SHP77 treated with DMSO at 0.1 percent for 48 hours (cell line): ENCODE data around the gene SEMA3B.
A peak's percentile ranks its signal among the peaks of the same experiment; 100 is the strongest.
"Not testable (repeated sequence)": the region's sequence is repeated elsewhere in the genome, so short reads cannot be mapped to it uniquely, and the experiment has no call there.

Experiments used
- DNase-seq: peaks from one replicate; lab custom pipeline; 2025; lab: John Stamatoyannopoulos, UW

Gene SEMA3B

DNA sequence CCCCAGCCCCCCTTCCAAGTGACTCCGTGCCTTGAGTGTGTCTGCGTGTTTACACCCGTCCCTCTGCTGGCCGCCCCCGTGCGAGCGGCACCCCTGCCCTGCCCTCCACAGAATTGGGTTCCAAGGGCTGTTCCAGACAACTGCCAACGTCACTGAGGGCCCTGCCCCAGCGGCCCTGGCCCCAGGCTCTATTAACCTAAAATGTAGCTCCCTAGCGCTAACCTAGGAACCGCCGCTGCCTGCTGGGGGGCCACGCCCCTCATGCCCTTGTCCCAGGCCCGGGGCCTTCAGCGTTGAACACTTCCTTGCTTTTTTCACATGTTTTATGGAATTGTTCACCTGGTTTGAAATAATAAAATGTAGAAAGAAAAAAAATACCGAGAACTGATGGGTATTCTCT is 10.0 kb upstream of the SEMA3B start:
- DNase-seq = no peak

DNA sequence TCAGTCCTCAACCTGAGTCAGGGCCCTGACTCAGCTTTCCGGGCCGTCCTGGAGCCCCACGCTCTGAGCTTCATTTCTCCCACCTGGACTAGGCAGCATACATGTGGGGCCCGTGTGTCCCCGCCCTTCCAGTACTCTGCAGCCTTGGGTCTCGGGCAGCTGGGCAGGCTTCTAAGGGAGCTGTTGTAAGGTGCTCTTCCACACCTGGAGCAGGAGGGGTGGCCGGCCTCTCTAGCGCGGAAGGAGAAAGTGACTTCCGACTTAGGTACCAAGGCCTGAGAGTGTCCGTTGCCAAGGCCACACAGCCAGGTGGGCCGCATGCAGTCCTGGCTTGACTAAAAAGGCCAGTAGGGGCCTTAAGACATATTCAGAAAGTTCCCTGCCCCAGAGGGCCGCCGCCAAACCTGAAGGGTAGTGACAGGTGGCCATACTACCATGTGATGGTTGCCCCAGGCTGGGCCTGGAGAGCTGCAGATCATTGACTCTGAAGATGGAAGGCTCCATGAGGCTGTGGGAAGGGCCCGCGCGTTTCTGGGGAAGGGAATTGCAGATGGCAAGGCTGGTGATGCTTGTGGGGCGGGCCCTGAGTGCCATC is 9.4 kb upstream of the SEMA3B start:
- DNase-seq = no peak

DNA sequence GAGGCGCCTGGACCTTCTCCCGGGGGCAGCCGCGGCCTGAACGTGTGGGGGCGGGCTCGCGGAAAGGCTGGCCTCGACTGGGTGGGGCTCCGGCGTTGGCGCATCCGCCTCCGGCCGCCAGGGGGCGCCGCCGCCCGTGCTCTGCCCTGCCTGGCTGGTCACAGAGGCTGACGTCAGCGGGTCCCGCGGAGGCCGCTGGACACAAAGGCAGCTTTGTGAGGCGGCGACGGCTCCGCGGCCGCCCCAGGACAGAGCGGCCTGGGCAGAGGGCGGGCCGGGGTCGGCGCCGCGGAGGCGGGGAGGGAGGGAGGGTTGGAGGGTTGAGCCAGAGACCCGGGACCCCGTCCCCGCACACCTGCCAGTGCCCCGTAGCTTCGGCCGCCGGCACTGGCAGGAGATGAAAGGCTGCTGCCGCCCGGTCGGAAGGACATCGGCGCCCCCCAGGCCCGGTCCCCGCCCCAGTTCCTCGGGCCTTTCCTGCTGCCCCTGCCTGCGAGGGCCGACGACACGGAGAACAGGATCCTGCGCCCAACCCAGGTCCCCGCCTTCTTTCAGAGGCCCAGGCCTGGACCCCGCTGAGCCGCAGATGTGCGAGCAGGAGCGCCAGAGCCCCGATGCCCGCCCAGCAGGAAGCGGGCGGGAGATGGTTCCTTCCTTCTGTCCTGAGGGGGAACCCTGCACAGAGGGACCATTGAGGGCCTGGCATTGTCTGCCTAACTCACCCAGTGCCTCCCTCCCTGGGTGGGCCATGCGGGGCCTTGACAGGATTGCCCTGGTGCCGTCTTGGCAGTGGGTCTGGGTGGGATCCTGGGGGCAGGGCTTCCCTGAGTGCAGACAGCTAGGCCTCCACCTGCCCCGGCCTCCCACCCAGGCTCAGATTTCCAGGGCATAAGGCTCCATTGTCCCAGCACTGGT is 8.7 kb upstream of the SEMA3B start:
- DNase-seq = peak; percentile 47

DNA sequence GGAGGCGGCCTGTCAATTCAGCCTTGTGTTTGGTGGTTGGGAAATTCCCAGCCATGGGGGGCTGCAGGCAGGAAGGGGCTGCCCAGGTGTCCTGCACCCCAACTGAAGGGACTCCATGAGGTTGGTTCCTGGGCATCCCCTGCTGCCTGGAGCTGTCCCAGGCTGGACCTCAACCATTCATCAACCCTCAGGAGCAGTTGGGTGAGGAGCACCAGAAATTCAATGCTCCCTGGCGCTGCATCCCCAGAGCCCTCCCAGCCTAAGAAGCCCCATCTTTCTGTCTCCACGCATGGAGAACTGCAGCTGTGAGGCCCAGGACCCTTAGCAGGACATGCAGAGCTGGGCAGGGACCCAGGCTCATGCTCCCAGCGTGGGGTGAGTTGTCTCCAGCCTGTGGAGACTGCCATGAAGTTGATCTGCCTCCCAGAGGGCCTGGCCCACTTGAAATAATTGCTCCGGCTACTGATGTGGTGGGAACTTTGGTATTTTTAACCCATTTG is 8.0 kb upstream of the SEMA3B start:
- no peak for DNase-seq

GRCh38 chr3:50261505-50261904 is 7.4 kb upstream of the SEMA3B start:
- no peak for DNase-seq

DNA sequence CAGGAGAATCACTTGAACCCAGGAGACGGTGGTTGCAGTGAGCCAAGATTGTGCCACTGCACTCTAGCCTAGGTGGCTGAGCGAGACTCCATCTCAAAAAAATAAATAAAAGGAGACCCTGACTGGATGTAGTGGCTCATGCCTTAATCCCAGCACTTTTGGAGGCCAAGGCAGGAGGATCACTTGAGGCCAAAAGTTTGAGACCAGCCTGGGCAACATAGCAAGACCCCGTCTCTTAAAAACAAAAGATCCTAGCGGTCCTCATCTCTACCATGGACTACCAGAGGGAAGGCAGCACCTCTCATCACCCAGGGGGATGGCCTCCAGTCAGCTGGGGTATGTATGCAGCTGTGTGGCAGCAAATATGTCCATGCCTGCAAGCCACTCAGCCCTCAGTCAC is 6.7 kb upstream of the SEMA3B start:
- DNase-seq = not testable (repeated sequence)

DNA sequence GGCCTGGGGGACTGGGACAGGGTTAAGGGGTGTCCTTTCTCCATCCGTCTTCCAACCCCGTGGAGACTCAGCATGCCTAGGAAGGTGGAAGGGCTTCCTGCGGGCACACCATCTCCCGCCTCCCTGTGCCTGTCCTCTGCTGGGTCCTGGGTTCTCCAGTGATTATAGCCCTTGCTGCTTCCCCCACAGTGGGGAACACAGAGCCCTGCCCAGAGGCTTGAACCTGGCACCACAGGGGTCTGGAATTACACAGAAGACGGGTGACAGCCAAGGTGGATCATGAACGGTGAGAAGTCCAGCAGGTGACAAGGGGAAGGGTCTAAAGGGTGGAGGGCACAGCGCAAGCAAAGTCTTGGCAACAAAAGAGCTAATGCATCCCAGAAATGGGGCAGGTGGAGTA is 6.2 kb upstream of the SEMA3B start:
- DNase-seq = no peak

DNA sequence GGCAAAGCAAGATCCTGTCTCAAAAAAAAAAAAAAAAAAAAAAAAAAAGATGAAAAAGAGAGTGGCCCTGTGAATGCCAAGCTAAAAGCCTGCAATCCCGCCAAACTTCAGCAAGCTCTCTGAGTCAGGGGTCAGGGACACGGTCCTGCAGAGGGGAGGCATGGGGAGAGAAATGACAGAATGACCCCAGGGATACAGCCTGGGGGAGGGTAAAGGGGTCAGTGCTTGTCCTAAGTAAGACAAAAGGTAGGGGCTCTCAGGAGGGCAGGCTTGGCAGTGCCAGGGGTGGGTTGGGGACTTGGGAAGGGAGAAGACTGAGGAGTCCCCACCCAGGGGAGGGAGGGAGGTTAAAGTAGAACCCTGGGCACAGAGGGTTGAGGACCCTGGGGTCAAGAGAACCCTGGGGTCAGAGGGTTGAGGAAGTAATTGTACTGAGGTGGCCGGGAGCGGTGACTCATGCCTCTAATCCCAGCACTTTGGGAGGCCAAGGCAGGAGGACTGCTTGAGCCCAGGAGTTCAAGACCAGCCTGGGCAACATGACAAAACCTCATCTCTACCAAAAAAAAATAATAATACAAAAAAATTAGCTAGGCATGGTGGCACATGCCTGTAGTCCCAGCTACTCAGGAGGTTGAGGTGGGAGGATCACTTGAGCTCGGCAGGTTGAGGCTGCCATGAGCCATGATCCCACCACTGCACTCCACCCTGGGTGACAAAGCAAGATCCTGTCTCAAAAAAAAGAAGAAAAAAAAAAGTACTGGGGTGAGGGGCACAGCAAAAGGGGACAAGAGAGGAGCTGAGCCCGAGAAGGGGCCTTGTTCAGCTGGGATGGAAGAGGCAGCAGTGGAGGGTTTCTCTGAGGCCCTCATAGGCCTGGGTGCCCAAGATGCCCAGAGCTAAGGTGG is 5.2 kb upstream of the SEMA3B start:
- DNase-seq = no peak

GRCh38 chr3:50264383-50264963 is 4.5 kb upstream of the SEMA3B start:
- no peak for DNase-seq

- DNase-seq = no peak
These were observed 3.9 kb upstream of the SEMA3B start for GRCh38 chr3:50264964-50265485.

- no peak for DNase-seq
These were observed 3.4 kb upstream of the SEMA3B start for GRCh38 chr3:50265571-50265970.

GRCh38 chr3:50266017-50266416 is 2.9 kb upstream of the SEMA3B start:
- no peak for DNase-seq

- DNase-seq = no peak
These were observed 2.1 kb upstream of the SEMA3B start for GRCh38 chr3:50266836-50267235.

DNA sequence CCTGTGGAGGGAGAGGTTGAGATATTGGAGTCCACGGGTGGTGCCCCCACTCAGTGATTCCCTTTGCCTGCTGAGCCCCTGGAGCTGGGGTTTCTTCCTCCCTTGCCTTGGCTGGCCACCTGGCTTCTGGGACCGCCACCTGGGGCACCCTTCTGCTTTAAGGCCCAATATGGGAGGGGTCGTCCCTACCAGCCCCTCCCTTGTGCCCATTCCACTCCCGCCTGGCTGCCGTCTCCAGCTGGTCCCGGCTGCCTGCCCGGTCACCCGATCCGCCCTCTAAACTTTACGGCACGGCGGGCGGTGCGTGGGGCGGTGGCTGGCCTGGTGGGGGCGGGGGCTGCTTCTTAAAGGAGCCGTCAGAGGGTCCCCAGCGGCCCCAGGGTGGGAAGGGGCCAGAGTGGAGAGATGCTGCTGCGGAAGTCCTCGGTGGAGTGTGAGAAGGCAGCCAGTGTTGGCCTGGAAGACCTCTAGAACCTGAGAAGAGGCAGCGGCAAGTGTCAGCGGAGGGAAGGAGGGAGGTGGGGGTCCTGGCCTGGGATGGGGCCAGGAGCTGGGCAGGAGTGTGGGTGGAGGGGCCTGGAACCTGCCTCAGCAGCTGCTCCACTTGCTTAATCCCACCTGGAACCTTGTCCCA is 1.6 kb upstream of the SEMA3B start:
- DNase-seq = no peak

DNA sequence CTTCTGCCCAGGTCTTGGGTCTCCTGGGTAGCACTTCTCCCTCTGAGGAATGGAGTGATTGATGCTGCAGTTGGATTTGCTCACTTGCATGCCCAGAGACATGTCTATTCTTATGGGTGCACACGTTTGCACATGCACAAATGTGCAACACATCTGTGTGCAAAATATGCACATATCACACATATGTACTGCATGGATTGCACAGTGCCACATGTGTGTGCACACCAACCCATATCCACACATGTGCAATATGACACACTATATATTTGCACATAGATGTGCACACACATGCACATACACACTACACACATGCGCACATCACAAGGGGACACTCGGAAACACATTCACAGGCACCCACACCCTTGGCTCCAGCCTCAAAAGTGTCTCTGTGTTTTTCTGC is 671 bp upstream of the SEMA3B start:
- DNase-seq = no peak

DNA sequence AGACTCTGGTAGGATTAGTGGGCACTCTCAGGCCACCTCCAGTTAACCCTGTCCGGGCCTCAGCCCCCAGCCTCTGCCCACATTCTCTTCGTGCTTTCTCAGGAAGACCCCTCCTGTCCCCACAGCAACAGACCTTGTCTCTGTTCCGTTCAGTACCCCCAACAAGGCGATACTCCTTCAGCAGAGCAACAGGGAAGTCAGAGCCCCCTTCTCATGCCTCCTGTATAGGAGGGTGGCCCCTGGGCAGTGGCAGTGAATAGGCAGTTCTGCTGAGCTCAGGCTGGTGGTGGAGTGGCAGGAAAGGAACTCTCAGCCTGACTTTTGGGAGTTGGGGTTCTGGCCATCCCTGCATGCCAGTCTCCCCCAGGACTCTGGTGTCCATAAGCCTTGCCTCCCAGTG is 513 bp downstream of the SEMA3B start:
- DNase-seq = no peak

DNA sequence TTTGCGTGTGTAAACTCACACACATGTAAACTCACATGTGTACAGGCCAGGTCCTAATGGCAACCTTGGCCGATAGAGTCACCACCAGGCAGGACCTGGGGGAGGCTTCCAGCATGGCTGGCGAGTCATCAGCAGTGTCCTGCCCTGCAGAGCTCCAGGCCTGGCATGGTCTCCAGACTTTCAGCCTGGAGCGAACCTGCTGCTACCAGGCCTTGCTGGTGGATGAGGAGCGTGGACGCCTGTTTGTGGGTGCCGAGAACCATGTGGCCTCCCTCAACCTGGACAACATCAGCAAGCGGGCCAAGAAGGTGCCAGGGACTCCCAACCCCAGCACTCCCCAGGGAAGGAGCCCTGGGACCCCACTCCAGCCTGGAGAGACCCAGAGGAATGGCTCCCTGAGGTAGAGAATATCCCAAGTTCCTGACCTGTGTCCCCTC is 1.0 kb downstream of the SEMA3B start:
- DNase-seq = no peak

DNA sequence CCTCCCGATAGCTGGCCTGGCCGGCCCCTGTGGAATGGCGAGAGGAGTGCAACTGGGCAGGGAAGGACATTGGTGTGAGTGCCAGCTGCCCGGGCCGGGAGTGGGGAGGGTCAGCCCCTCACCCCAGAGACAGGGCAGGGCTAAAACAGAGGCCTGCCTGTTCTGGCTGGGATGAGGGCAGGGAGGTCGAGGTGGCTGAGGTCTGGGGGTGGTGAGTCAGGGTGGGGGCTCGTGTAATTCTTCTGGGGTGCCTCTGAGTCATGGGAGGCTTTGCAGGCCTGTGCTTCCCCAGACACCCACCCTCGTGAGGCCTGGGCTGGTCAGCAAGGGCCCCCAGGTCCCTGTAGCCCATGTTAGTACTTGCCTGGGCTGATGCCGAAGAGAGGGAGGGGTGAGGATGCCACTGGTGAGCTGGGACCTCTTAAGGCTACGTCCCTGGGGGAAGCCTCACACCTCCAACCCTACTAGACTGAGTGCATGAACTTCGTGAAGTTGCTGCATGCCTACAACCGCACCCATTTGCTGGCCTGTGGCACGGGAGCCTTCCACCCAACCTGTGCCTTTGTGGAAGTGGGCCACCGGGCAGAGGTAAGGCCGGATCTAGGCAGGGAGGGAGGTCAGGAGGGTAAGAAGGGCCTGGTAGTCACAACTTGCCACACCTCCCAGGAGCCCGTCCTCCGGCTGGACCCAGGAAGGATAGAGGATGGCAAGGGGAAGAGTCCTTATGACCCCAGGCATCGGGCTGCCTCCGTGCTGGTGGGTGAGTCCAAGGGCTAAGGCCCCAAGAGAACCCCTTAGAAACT is 1.7 kb downstream of the SEMA3B start:
- DNase-seq = no peak

DNA sequence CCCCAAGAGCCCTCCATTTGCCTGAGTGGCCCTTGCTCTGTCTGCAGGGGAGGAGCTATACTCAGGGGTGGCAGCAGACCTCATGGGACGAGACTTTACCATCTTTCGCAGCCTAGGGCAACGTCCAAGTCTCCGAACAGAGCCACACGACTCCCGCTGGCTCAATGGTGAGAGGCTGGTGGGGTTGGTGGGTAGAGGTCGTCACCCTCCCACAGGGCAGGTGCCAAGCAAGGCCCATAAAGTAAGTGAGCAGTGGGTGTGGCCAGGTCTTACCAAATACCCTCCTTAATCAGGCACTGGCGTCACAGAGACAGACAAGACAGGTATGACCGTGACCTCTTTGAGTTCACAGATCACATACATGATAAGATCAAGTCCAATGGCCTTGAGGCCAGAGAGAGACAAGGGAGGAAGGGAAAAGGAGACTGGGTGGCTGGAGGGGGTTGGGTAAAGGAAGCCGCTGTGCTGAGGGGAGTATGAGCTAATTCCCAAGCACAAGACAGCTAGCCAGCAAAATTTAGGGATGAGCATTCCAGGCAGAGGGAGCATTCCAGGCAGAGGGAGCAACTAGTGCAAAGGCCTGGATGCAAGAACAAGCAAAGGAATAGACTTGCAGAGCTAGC is 2.5 kb downstream of the SEMA3B start:
- no peak for DNase-seq

DNA sequence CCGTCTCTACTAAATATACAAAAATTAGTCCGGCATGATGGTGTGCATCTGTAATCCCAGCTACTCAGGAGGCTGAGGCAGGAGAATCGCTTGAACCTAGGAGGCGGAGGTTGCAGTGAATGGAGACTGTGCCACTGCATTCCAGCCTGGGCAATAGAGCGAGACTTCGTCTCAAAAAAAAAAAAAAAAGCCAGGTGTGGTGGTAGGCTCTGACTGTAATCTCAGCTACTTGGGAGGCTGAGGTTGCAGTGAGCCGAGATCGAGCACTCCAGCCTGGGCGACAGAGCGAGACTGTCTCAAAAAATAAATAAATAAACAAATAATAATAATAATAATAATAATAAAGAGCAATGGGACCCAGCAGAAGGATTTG is 3.6 kb downstream of the SEMA3B start:
- not testable (repeated sequence) for DNase-seq
